SHP77 treated with DMSO at 0.1 percent for 48 hours (cell line): Measurements from ENCODE around the gene STX1A.
"Not testable (repeated sequence)": the region's sequence is repeated elsewhere in the genome, so short reads cannot be mapped to it uniquely, and the experiment has no call there.

Experiments used
- DNase-seq: peaks from one replicate; lab custom pipeline; 2025; lab: John Stamatoyannopoulos, UW

The STX1A gene

DNA sequence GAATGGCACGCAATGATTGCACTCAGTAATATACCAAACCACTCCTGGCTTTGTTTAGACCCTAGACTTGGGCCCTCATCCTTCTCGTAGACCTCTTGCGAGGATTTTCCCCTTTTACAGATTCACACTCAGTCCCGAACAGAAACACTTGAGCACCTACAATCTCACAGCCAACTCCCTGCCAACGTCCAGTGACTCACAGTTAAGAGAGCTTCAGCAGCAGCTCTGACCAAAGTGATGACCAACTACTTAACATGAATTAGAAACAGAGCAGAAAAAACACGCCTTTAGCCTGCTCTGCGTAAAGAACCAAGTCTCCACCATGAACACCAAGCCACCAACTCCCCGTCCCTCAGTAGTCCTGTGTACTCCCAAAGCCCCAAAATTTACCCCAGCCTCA lies 38.4 kb downstream of the STX1A start:
- no peak for DNase-seq

DNA sequence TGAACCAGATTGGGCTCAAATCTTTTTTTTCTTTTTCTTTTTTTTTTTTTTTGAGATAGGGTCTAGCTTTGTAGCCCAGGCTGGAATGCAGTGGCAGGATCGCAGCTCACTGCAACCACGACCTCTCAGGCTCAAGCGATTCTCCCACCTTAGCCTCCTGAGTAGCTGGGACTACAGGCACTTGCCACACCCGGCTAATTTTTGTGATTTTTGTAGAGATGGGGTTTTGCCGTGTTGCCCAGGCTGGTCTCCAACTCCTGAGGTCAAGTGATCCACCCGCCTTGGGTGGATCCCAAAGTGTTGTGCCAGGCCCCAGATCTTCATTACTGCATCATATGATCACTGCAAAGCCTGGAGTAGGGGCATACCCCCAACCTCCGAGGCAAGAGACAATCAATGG lies 39.0 kb downstream of the STX1A start:
- no peak for DNase-seq

DNA sequence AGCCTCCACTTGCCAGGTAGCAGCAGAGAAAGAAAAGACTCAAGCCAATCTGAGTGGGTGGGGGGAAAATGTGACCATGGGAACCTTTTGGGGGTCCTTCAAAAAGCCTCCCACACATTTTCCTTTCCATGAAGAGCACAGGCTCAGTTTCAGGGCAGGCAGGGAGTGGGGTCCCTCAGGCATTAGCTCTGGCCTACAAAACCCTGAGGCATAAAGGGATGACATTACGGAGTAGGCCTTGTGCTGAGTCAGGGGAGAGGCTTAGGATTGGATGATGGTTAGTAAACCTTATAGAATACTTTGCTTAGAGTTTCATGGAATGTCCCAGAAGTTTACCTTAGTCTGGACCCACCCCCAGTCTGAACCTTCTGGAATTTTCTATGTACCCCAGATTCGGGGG lies 39.8 kb downstream of the STX1A start:
- no peak for DNase-seq

DNA sequence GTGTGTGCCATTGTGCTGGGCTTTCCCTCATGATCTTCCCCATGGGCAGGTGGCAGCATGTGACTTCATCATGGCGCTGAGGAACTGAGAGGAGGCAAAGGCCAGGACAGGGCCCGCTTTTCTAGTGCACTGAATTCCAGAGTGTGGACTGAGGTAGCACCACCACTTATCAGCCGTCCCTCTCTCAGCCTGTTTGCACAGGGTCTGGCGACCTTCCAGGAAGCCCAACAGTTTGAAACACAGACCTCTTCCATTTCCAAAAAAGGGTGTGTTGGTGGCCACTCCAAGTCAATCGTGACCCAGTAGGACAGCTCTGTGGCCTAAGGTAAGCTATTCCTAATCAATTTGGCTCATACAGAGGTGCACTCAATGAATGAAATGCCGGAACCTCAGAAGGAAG lies 40.6 kb downstream of the STX1A start:
- DNase-seq = no peak

DNA sequence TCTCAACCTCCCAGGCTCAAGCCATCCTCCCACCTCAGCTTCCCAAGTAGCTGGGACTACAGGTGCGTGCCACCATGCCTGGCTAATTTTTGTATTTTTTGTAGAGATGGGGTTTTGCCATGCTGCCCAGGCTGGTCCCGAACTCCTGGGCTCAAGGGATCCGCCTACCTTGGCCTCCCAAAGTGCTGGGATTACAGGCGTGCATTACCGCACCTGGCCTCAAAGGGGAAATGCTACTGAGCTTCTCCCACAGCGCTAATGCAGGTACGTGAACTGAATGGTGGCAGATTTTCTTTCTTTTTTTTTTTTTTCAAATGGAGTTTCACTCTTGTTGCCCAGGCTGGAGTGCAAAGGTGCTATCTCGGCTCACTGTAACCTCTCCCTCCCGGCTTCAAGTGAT lies 43.4 kb downstream of the STX1A start:
- not testable (repeated sequence) for DNase-seq

DNA sequence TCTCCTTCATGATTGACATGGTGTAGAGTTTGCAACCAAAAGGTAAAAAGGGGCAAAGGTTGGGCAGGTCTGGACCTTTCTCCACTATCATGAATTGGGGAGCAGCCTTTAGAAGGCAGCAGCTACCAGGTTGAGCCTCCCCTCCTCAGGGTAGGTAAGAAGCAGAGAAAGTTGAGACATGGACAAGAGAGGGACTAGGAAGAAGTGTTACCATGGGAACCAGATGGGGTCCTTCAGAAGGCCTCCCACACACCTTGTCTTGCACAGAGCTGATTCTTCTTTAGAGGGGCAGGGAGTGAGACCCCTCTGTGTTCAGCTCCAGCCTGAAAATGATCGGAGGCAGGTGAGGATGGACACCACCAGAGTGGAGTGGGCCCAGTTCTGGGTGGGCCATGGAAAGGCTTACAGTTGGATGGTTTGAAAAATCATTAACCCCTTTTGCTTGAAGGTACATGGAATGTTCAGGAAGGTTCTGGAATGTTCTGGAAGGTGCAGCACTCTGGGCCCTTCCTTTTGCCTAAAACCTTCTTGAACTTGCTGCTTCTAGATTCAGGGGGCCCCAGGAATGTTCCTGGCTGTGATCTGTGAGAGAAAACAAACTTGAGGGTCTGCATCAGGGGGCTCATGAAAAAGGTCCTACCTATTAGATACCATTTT lies 44.9 kb downstream of the STX1A start:
- DNase-seq = no peak

DNA sequence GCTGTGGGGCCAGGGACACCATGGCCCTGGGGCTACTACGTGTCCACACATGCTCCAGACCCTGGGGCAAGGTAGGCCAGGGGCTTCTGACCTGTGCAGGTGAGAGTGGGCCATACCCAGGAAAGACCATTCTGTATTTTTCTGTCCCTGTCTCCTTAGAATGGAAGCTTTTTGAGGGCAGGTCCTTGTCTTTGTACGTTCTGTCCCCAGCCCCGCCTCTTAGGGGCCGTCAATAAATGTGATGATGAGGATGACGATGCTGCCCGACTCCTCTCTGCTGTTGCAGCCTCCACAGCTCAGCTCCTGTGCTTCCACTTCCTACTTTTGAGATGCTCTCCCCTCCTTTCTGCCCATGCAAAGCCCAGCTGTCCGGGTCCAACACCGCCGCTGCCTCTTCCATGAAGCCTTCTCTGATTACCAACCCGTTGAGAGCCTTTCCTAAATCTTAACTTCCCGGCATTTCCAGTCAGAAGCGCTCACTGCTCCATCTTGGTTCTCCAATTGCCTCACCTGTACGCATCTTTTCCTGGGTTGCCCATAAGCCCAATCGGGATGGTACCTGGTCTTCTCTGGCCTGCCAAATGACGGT lies 47.5 kb downstream of the STX1A start:
- no peak for DNase-seq

DNA sequence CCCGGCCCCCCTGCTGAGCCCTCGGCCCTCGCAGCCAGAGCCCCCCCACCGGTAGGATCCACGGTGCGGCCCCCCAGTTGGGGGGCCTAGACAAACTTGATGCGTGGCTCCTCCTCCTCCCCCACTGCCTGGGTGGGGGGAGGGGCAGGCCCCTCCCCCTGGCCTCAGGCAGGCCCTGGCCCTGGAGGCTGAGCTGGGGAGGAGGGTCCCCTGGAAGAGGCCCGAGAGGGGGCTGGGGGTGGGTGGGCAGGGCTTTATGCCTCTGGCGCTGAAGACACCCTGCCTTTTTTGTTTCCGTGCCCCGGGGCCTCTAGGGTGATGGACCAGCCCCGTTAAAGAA lies 48.2 kb downstream of the STX1A start:
- DNase-seq = no peak

DNA sequence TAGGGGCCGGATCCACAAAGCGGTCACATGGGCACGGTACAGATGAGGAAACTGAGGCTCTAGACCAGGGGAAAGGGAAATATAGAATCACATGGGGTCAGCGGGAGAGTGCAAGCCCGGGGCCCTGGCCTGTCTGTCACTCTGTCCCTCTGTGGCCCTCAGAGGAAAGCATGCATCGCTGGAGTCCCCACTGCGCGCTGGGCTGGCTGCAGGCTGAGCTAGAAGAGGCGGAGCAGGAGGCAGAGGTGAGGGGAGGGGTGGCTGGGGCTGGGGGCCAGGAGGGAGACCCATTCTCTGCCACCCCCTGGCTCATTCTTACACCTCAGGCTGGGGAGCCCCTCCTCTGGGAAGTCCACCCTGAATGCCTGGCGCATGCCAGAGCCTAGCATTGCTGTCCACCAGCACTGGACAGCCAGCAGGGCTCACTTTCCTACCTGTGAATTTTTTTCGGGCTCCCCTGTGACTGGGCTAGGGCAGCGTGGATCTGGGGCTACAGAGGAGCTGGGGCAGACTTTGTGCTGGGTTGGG lies 49.5 kb downstream of the STX1A start:
- DNase-seq = no peak

DNA sequence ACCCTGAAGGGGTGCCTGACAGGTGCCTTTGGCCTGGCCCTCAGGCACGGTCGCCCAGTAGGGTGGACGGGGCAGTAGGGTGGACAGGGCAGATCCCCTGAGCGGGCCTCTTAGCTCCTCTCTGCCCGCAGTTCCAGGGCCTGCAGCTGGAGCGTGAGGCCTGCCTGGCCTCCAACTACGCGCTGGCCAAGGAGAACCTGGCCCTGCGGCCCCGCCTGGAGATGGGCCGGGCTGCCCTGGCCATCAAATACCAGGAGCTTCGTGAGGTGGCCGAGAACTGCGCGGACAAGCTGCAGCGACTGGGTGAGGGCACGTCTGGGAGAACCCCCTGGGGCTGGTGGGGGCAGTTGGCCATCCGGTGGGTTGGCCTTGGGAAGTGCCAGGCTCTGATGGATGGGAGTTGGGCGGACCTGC lies 50.2 kb downstream of the STX1A start:
- DNase-seq = no peak

DNA sequence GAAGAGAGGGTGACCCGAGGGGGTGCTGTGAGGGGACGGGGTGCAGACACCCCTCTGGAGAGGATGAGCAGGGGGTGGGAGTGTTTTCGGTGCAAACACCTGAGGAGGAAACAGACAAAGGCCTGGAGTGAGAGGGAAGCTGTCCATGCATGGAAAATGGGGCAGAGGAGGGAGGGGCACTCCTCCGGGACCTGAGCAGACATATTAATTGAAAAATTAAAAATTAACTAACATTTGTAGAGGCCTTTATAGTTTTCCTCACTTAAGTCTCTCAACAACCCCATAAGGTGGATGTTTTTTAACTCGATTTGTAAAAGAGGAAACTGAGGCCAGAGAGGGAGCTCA lies 50.6 kb downstream of the STX1A start:
- DNase-seq = no peak

DNA sequence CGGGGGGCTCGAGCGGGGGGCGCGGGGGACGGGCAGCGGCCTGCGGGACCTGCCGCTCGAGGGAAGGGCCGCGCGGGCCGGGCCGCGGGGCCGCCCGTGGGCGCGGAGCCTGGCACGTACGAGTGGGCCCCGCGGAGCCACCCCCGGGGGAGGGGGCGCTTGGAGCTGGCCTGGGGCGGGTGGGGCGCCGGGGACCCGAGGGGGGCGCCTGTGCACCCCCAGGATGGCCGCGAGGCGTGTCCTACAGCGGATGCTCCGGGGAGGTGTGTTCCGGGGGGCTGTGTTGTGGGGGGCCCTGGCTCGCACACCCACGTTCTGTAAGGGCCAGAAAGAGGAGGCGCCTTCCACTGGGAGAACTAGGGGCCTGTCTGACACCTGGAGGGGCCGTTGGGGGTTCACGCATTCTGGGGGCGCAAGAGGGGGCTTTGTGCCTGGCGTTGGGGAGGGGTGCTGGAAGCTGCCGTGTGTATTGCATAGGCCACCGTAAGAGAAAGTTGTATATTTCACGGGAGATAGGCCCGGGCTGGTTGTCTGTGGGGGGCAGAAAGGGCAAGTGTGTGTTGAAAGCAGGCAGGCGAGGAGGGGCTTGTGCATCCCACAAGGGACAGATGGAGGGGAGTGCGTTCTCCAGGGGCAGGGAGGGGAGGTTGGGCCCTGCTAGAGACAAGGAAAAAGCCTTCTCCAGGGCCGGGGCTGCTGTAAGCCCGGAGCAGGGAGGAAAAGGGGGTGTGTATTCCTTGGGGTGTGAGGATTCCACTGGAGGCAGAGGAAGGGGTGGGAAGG lies 51.2 kb downstream of the STX1A start:
- no peak for DNase-seq

DNA sequence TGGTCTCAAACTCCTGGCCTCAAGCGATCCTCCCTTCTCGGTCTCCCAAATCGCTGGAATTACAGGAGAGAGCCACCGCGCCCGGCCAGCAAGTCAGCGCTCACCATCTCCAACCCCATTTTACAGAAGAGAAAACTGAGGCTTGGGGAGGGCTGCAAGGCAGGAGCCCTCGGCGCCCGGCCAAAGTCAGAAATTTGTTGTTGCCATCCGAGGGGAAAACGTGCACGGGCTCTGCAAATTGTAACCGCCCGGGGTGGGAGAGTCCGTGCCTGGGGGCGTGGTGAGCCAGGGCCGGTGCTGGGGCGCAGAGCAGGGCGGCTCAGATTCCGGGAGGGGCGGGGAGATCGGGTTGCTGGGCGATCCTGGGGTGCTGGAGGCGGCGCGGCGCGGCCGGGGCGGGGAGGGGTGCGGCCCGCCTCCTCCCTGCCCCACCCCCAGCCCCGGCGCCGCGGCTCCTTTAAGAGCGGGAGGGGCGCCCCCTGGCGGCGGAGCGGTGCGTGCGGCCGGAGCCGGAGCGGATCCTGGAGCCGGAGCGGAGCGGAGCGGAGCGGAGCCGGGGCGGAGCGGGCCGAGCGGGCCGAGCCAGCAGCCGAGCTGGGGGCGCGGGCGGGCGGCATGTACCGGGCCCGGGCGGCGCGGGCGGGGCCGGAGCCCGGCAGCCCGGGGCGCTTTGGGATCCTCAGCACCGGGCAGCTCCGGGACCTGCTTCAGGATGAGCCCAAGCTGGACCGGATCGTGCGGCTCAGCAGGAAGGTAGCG lies 51.9 kb downstream of the STX1A start, which contains the start of gene VPS37D:
Gene VPS37D, plus strand, starts transcription at position 488 of the 759 bp plus-strand sequence. Its CDS starts 128 bp downstream, at position 616.
- DNase-seq = no peak

DNA sequence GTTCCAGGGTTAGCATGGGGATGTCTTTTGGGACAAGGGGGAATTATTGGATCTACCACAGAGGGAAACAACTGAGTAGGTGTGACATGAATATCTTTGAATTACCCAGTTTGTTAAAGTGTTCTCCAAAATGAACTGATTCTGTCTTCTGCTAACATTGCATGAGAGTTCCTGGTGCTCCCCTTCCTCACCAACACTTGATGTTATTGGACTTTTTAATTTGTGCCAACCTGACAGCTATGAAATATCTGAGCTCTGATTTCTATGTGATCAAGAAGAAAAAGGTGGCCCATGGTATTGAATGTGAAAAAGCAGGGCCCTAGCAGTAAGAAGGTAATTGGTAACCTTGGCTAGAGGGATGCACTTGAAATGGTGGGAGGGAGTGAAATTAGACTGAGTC lies 56.4 kb downstream of the STX1A start:
- no peak for DNase-seq

DNA sequence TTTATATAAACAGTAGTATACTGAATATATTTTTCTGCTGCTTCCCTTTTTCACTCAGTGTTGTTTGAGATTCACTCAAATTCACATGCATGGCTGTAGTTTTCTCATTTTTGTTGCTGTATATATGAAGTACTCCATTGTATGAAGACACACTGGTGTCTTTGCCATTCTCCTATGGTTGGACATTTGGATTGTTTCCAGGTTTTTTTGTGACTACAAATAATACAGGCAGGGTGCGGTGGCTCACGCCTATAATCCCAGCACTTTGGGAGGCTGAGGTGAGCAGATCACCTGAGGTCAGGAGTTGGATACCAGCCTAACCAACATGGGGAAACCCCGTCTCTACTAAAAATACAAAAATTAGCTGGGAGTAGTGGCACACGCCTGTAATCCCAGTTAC lies 58.9 kb downstream of the STX1A start:
- DNase-seq = not testable (repeated sequence)

DNA sequence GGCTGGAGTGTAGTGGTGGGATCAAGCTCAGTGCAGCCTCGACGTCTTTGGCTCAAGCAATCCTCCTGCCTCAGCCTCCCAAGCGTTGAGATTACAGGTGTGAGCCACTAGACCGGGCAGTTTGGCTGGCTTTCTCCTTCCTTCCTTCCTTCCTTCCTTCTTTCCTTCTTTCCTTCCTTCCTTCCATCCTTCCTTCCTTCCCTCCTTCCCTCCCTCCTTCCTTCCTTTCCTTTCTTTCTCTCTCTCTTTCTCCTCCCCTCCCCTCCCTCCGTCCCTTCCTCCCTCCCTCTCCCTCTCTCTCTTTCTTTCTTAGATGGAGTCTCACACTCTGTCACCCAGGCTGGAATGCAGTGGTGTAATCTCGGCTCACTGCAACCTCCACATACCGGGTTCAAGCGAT lies 59.5 kb downstream of the STX1A start:
- DNase-seq = no peak

DNA sequence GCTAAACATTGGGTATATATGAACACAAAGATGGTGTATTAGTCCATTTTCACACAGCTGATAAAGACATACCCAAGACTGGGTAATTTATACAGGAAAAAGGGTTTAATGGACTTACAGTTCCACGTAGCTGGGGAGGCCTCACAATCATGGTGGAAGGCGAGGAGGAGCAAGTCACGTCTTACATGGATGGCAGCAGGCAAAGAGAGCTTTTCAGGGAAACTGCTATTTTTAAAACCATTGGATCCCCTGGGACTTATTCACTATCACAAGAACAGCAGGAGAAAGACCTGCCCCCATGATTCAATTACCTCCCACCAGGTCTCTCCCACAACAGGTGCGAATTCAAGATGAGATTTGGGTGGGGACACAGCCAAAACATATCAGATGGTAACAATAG lies 64.2 kb downstream of the STX1A start:
- not testable (repeated sequence) for DNase-seq

DNA sequence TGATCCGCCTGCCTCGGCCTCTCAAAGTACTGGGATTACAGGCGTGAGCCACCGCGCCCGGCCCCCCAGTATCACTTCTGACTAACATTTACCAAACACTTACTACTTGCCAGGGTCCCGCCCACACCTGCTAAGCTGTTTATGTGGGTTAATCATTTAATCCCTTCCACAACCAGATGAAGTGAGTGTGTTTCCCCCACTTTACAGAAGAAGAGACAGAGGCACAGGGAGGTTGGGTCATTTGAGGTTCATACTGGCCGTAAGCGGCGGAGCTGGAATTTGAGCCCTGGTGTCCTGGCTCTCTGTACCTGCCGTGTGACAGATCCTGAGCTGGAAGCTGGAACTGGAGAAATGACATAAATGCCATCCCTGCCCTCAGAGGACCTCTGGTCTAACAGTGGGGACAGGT lies 66.9 kb downstream of the STX1A start:
- DNase-seq = no peak

DNA sequence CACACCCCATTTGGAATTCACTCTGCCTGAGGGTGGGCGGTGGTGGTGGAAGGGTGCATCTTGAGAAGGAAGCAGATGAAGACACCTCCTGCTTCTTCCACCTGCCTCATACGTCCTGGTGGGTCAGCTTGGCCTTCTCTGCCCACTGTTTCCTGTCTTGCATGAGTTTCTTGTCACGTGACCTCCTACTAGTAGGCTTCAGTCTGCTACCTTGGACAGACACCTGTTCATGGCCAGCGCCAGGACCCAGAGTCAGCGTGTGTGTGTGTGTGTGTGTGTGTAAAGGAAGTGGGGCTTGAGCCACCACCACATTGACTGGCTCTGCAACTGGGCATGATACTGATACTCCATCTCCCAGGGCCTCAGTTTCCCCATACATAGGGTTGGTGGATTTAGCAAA lies 68.9 kb downstream of the STX1A start:
- no peak for DNase-seq

DNA sequence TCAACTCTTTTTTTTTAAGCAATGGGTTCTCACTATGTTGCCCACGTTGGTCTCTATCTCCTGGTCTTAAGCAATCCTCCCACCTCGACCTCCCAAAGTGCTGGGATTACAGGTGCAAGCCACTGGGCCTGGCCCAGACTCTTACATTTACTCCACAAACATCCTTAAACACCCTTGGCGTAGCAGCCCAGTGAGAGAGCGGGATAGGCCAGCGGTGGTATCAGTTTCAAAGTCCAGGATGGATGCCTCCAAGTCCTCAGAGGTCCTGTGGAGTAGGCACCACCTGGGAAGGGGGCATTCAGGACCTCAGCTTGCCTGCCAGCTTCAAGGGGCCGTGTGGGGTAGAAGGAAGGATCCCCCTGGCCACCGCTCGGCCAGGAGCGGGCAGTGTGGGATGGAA lies 69.9 kb downstream of the STX1A start:
- no peak for DNase-seq
